GM19043 (cell line): ENCODE results near the gene ATG4D.
A peak's percentile ranks its signal among the peaks of the same experiment; 100 is the strongest.

ENCODE experiments used
- ATAC-seq: cut with Tn5 transposase; IDR thresholded peaks from one replicate; pipeline ENCODE4 v1.9.1; 2021; ENCODE audit warnings: low read depth; ENCODE audit not compliant: unreplicated experiment

ATG4D gene

DNA sequence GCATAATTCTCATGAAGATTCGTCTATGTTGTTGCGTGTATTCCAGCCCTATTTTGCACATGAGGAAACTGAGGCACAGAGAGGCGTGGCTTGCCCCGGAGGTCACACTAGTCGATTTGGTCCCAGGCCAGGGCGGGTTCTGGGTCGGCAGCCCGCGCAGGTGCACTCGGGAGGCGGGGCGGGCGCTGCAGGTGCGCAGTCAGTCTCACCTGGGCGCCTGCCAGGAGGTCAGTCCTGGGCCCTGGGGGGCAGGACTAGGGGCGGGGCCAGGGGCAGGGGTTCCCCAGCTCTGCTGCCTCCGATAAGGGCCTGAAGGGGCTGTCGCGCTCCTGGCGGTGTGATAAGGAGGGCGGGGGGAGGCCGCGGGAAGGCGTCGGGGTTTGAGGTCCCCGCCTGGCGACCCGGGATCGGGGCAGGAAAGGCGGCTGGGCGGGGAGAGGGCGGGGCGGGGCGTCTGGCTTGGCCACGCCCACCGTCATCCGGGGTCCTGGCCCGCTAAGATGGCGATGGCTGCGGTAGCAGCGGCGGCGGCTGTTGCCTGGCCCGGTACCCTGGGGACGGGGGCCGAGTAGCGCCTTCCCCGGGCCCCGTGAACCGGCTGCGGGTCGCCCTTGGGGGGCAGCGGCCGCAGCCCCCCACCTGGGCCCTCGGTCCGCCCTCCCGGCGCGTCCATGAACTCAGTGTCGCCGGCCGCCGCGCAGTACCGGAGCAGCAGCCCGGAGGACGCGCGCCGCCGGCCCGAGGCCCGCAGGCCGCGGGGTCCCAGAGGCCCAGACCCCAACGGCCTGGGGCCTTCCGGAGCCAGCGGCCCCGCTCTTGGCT lies at the start of gene ATG4D:
Gene ATG4D, plus strand, starts transcription at position 485 of the 822 bp plus-strand sequence. Its CDS starts 187 bp downstream, at position 672.
- ATAC-seq, result no peak

DNA sequence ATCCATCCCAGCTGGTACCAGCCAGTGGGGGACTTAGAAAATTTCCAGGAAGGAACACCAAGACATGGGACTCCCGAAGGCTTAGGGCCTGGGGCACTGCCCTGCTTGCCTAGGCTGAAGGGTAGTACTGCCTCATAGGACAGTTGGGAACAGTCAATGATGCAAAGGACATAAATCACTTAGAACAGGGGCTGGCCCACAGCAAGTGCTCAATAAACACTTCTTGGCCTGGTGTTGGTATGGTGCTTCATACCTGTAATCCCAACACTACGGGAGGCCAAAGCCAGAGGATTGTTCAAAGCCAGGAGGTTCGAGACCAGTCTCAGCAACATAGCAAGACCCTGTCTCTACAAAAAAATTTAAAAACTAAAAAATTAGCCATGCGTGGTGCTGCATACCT lies 46.3 kb upstream of the ATG4D start:
- no peak for ATAC-seq

DNA sequence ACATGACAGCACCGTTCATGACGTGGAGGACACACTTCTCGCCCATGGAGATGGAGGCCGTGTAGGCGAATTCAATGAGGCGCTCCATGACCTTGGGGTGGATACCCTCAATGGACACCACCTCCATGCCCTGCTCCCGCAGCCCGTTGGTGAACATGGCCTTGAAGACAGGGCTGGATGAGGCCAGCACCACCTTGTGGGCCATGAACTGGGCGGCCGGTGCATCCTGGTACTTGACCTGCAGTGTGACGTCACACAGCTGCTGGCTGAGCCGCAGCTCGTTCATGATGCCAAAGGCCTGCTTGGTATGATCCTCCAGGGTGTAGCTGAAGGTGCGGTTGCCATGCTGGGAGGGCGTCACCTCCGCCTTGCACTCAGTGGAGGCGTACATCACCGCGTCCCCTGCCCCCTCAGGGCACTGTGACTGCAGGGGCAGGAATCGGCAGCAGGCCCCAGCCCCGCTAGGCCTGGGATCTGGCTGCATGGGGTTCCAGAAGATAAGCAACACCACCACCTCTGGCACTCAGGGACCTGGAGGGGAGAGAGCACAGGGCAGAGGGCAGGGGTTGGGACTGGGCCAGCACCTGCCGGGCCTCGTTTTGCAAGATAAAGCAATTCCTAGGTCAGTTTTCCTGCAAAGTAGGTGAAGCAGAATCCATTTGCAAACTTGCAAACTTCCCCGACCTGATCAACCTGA lies 44.0 kb upstream of the ATG4D start:
- no peak for ATAC-seq

DNA sequence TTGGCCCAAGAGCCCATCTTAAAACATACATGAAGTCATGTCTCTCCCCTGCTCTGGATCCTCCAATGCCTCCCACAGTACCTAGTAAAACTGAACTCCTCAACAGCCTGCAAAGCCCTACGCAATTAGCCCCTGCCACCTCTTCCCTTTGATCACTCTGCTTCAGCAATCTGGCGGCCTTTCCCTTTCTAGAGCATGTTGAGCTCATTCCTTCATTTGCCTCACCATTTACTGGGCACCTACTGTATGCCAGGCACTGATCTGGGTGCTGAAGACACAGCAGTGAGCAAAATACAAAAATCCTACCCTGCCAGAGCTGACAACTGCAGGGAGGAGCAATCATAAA lies 43.5 kb upstream of the ATG4D start:
- ATAC-seq, result no peak

DNA sequence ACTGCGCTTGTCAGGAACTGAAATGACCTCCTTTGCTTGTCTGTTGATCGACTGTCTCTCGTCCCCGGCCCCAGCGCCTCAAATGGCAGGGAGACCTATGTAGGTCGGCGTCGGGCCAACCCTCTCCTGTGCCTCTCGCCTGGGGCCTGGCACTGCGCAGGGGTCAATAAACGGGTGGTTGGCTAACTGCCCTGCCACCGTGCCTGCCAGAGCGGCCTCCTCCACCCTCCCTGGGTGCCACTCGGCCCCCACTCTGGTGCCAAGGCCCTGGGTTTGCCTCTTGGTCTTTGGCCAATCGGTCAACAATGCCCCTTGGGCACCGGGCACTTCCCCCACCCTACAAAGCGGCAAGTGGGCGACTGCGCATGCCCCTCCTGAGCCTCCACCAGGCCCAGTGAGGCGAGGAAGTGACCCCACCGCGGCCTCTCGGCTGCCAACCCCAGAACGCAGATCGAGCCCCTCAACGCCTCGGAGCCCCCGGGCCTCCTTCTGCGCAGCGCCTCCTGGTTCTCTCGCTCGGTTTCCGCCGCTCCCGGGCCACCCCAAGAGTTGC lies 41.7 kb upstream of the ATG4D start:
- peak; percentile 27 for ATAC-seq

DNA sequence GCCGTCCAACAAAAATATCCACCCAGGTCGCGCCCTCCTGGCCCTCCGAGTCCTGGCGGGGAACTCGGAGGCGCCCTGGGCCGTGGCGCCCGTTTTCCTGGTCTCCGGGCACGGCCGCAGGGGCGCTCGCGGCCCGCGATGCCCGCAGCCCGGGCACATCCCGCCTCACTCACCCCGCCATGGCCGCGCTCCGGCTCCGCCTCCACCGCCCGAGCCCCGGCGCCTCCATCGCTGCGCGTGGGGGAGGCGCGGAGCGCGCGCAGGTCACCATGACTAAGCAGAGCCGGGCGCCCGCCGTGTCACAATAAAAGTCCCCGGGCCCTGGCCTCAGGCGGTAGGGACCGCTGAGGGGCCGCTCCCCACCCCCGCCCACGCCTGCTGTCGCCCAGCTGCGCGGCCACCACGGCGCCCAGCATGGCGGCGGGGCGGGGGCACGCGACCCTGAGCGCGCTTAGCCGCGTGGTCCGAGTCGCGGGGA lies 41.1 kb upstream of the ATG4D start:
- ATAC-seq, result peak; percentile 69

DNA sequence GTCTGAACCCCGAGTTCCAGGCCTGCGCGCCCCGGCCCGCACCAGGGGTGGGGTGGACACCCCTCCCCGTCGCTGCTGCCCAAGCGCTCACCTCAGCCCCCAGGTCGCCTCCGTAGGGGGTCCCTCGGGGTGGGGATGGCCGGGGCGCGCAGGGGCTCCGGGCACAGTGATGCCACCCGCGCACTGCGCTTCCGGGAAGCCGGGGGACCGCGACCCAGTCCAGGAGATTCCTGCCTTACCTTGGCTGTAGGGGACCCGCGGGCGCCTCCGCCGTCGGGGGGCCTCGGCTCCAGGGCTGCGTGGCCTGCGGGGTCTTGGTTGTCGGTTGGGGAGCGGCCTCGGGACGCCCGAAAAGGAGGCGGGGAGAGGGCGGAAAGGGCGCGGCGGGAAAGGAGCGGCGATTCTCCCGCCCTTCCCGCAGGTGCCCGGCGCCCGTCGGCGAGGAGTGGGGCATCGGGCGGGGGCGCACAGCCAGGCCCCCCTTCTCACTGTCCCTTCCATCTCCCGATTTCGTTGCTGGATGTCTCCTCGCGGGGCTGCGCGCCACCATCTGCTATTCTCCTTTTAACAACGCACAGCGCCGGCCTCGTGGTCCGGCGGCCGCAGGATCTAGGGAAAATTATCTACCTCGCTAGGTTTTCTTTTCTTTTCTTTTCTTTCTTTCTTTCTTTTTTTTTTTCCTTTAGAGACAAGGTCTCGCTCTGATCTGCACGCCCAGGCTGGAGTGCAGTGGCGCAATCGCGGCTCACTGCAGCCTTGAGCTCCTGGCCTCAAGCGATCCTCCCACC lies 40.5 kb upstream of the ATG4D start, which contains the start of gene KEAP1:
Gene KEAP1, minus strand, starts transcription at position 355 of the 788 bp plus-strand sequence. CDS start 3,323 bp downstream, outside the sequence.
- peak; percentile 26 for ATAC-seq

DNA sequence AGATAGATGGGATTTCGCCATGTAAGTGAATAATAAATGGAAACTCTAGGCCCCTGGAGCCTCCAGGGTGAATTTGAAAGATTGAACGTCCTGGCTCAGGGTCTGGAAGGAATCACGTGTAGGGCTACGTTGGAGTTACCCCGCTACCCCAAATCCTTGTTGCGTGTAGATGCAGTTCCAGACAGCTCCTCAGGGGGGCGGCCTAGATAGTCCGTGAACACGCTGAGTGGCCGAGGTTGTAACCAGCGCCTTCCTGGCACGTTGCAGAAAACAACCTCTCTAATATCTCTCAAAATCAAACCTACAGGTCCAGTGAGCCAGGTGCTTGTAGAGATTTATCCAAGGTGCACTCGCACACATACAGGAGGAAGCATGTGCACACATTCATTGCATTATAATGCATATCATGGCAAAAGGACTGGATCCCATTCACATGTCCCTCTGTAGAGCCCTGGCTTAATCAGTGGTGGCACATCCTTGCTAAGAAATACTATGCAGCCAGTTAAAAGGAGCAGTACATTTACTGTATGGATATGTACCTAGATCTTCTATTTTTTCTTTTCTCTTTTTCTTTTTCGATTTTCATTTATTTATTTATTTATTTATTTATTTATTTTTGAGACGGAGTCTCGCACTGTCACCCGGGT lies 38.0 kb upstream of the ATG4D start:
- no peak for ATAC-seq

DNA sequence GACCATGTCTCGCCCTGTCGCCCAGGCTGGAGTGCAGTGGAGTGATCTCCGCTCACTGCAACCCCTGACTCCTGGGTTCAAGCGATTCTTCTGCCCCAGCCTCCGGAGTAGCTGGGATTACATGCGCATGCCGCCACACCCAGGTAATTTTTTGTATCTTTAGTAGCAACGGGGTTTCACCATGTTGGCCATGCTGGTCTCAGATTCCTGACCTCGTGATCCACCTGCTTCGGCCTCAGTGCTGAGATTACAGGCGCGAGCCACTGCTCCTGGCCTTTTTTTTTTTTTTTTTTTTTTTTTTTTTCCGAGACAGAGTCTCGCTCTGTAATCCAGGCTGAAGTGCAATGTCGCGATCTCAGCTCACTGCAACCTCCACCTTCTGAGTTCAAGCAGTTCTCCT lies 35.7 kb upstream of the ATG4D start:
- ATAC-seq, result no peak

DNA sequence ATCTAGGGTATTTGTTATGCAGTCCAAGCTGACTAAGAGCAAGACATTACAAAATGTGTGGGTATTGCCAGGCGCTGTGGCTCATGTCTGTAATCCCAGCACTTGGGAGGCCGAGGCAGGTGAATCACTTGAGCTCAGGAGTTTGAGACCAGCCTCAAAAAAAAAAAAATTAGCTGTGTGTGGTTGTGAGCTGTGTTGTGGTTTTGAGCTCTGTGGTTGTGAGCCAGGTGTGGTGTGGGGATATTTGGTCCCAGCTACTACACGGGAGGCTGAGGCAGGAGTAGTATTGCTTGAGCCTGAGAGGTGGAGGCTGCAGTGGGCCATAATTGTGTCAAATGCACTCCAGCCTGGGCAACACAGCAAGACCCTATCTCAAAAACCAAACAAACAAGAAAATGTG lies 35.0 kb upstream of the ATG4D start:
- ATAC-seq, result no peak

DNA sequence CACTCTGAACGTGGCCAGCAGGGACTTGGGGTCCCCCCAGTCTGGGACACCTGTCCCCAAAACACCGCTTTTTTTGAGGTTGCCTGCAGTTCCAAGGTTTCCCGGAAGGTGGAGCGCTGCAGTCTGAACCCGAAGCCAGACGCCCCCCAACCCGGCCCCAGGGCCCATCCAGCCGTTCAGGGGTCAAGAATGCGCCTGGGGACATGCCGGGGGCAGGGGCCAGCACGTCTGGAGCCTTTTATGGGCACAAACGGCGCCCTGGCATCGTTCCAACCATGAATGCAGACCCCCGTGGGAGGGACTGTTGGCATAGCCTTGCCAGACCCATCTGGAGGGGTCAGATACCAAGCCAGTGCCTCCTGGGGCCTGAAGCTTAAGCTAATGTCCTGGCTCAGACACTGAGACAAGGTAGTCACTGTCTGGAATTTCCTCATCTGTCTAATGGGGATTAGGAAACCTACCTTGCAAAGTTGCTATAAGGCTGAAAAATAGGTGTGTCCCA lies 33.4 kb upstream of the ATG4D start:
- no peak for ATAC-seq

DNA sequence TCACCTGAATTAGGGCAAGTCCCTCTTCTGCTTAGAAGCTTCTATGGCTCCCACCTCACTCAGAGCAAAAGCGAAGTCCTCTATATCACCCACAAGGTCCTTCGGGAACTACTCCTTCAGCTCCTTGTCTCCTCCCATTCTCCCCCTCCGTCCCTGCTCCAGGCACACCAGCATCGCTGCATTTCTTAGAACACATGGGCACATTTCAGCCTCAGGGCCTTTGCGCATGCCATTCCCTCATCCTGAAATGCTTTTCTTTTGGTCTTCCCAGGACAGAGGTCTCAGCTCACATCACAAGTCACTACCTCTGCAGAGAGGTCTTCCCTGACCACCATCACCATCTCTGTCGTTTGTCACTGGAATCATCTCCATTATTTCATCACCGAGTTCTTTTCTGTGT lies 30.5 kb upstream of the ATG4D start:
- ATAC-seq, result no peak

DNA sequence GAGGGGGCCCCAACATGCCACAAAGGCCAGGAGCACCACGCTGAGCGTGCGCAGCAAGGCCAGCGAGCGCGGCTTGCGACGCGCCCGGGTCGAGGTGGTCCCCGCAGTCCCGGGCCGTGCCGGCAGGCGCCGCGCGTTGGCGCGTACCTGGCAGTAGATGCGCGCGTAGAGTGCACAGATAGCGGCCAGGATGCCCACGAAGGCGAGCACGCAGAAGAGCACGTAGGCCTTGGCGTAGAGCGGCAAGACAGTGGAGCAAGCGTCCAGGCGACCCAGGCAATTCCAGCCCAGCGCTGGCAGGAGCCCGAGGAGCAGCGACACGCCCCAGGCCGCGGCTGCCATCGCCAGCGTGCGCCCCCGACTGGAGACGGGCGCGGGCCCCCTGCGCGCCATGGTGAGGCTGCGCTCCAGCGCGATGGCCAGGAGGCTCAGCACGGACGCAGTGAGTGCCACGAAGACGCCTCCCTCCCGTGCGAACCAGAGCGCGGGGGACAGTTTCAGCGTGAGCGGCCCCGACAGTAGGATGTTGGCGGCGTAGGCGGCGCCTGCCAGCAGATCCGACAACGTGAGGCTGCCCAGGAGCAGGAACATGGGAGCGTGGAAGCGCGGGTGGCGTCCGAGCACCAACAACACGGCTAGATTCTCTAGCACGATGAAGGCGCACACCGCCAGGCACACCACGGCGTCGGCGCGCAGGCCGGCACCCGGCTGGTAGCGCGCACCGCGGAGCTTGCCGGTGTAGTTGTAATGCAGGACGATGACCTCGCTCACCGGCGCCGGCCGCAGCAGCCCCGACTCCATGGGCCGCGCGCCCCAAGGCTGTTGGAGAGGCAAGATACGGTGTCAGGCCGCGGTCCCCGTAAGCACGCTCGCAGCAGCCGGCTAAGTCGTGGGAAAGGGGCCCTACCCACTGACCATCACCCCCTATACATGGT lies 29.2 kb upstream of the ATG4D start:
- no peak for ATAC-seq

DNA sequence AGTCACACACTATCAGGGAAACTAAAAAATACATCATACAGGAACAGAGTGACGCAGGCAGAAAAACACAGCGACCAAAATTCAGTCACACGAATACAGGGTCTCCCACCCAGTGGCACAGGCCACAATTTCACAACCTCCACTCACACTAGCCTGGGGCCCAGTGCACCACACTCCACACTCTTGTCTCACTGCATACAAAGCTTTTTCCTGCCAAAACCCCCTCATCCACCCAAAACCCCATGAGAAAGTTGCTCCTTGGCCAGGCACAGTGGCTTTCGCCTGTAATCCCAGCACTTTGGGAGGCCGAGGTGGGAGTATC lies 27.7 kb upstream of the ATG4D start:
- no peak for ATAC-seq

DNA sequence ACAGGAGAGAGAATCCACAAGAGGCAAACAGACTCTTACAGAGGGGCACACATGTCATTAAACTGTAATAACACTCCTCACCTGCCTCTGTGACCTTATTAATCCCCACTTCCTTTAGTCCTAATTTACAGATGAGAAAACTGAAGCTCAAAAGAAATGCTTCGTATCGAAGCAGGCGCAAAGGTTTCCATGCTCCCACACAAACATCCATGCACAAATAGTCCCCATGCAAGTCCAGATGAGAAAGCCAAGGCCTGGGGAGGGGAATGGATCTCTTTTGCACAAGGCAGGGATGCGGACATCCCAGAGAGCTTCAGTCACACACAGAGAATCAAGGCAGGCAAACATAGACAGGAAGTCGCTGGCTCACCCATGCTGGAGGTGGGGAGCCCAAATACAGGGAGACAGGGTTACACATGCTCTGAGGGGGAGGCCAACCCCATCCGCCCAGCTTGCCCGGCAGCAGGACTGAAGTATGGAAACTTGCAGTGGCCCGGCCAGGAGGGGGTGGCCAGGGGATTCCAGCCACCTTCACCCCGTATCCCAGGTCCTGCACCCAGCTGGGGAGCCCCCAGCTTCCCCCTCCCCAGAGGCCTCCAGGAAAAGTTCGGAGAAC lies 26.9 kb upstream of the ATG4D start:
- ATAC-seq, result no peak

DNA sequence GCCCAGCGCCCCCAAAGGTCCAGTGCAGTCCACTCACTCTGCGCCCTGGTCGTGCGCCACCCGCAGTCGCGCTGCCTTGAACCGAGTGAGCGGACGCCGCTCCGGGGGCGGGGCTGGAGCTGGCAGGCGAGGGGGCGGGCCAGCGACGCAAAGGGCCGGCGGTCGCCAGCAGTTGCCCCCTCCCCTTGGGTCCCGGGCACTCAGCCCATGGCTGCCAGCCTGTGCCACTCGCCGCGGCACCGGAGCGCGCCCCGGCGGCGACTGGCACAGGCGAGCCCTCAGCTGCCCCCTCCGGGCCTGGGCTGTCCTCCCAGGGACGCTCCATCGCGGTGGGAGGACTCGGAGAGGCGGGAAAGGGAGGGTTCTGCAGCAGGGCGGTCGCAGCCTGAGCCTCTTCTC lies 26.3 kb upstream of the ATG4D start, which contains the start of gene S1PR5:
Gene S1PR5, minus strand, starts transcription at position 87 of the 399 bp plus-strand sequence. CDS start 2,436 bp downstream, outside the sequence.
- no peak for ATAC-seq

DNA sequence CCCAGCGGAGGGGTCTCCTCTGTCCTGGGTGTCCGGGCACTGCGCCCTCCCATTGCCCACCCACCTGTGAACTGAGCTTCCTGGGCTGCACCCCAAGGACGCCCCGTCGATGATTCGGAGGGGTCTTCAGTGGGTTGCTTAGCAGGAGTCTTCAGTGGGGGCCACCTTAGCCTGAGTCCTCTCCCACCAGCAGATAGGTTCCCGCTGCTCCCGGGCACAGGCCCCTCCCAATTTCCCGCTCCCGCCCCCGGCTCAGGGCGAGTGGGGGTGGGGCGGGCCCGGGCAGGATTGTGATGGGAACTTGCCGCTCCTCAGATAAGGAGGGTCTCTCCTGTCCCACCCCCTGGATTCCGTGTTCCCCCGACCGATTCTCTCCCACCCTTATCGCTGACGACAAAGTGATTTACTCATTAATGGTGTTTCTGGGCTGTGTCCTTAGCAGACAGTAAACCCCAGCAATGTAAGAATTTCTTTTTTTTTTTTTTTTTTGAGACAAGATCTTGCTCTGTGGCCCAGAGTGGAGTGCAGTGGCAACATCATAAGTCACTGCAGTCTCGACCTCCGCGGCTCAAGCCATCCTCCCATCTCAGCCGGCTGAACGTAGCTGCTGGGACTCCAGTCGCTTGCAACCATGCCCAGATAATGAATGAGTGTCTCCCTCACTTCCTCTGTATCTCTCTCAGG lies 25.8 kb upstream of the ATG4D start:
- no peak for ATAC-seq
